Hematopoietic multipotent progenitor cell treated with erythropoietin and hydrocortisone succinate and interleukin-3 and kit ligand, for 4 days (in vitro differentiated cells): ENCODE measurements around the gene KCNF1.

ENCODE experiments used
- DNase-seq: peaks from one replicate; pipeline ENCODE4 v3.0.0-alpha.2; 2015

The KCNF1 gene

GRCh38 chr2:10921525-10921924 is 9.8 kb downstream of the KCNF1 start:
- DNase-seq, result no peak

DNA sequence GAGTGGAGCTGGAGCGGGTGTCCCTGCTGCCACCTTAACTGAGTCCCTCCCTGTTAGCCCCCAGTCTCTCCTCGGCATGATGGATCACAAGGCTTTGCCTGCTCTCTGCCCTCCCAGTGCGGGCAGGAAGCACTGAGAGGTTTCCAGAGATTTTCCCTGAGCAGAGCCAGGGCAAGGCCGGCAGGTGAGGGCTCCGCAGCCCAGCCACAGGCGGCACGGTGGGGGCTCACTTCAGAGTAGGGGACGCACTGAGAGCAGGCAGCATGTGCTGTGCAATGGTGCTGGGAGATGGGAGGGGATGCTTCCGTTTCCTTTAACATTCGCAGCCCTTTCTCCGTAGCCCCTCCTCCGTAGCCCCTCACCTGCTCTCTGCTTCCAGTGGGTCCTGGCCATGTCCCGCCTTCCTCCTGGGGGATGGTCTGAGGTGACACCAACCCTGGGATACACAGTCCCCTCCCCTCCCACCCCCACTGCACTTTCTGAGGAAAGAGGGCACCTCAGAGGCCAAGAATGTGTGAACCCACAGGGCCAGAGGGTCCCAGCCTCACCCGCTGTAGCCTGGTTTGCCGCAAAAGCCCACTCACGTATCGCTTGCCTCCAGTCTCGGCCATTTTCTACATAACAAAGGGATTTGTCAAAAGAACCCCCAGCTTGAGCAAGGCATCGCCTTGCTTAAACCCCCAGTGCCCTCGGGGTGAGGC is 10.7 kb downstream of the KCNF1 start:
- no peak for DNase-seq

DNA sequence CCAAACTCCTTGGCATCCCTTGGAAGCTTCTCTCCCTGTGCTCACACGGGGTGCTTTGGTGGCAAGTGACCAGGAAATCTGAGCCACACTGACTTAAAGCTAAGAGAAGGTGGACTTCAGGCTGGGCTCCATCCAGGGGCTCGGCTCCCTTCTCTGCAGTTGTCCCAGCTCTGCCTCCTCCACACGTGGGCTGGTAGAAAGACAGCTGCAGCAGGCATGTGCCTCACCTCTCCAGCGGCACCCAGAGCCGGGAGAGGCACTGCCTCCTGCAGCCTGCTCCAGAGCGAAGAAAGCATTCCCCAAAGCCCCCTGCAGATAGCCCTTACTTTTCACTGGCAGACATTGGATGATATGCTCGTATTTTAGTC is 11.3 kb downstream of the KCNF1 start:
- DNase-seq, result no peak

DNA sequence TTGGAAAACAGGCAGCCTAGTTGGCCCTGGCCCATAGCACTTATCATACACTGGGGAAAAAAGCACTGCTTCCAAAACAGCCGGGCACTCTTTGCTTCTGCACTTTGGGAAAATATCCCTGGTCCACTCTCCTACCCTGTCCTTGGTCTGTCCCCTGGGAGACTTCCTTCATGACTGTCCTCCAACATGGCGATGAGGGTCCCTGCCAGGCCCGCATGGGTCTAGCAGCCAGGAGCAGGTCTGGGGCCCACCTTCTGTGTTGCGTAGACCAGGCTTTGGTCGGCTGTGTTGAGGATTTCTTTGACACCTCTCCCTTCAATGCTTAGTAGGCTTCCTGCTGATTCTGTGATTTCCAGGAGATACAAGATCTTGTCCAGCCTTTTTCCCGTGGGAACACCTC is 12.2 kb downstream of the KCNF1 start:
- no peak for DNase-seq

DNA sequence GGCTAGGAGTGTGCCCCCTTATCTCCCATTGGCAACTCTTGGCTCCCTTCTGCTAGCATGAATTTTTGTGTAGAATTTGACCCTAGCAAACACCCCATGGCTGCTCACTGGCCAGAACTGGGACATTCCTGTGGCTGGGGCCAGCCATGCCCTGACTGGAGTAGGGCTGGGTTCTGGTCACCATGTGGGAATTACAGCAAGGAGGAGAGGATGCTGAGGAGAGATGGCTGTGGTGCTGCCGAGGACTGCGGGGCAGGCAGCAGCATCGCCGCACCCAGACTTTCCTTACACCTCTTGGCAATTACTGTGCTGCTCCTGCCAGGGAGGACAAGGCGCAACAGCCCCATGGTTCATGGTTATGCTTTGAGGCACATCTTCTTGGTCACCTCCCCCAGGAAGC is 12.7 kb downstream of the KCNF1 start:
- DNase-seq, result no peak

DNA sequence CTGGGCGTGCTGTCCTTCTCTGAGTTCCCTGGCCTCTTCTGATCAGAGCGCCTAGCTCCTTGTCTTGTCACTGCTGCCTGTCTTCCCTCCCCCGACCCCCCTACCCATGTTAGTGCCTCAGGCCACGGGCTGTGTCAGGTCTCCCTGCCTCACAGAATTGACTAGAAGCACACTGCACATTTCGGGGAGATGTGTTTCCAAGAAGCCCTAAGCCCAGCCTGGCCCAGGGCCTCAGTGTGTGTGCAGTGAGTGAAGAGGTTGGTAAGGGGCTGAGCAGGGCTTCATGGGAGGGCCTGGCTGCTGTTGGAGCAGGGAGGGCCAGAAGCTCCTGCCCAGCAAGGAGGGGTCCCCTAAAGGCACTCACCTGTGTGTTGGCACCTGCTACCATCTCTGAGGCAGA is 13.1 kb downstream of the KCNF1 start:
- DNase-seq, result no peak

DNA sequence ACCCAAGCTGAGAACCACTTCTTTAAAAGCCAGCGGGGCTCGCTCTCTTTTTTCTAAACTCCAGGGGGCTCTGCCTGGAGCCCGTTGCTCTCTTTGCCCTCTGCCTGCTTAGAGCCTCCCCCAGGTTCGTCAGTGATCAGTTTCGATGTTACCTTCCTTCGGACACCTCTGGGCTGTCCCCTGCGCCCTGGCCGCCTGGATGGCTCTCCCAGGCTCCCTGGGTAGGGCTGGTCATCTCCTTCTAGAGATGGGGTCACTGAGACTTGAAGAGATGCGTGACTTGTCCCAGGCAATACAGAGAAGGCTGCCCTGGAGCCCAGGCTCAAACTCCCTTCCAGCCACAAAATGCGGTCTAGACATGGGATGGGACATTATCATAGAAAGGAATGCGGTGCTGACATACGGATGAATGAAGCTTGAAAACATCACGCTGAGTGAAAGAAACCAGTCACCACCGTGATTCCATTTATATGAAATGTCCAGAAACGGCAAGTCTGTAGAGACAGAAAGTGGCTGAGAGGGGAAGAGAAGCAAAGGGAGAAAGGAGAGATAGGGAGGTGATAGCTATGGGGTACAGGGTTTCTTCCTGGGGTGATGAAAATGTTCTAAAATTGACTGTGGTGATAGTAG is 14.6 kb downstream of the KCNF1 start:
- no peak for DNase-seq

DNA sequence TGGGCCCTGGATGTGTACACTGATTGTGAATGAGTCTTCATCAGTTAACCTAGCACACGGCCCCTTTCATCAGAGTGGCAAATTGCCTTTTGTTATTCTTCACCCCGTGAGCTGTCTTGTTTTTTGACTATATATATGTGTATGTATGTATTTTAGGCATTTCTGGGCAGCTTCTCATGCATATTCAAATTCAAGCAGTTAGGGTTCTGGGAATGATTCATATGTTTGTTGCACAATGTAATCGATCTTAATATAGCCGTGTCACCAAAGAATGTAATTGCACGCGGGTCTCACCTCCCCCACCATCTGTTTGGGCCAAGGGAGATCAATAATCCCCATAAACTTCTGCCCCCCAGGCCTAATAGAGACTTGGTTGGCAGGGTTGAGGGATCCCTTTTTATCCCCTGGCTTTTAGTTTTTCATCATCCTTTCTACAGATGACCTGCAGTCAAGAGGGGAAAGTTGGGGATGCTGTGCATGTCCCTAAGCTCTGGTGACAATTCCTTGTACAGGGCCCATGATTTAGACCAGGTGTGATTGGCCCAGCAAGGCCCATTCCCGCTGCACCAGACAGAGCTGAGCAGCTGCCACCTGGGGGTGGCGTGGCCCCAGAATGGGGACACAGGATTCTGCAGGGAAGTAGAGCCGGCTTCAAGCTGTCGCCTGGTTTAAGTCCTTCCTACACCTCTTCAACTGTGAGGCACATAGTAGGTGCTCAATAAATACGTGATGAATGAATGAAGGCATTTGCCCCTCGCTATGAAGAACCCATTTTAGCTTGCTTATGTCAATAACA is 19.2 kb downstream of the KCNF1 start:
- DNase-seq, result no peak

DNA sequence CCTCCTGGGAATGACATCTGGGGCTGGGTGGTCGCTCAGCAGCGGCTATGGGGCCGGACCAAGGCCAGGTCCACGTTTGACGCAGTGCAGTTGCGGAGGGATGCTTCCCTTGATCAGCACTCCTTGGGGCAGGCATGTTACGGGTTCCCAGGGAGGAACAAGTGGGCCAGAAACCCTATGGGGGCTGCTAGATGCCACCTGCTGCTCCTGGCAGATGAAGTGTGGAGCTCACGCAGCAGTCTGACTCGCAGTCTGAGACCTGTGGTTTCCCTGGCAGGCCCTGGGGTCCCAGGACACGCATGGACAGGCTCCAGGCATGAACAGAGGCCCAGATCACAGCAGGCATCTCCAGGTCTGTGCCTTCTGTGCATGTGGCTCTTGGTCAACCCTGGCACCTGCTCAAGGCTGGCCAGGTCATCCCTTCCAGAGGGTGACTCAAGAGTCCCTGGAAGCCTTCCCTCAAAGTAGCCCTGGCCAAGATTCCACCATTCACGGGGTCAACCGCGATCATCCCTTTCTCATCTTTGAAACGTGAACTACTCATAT is 20.0 kb downstream of the KCNF1 start:
- no peak for DNase-seq

DNA sequence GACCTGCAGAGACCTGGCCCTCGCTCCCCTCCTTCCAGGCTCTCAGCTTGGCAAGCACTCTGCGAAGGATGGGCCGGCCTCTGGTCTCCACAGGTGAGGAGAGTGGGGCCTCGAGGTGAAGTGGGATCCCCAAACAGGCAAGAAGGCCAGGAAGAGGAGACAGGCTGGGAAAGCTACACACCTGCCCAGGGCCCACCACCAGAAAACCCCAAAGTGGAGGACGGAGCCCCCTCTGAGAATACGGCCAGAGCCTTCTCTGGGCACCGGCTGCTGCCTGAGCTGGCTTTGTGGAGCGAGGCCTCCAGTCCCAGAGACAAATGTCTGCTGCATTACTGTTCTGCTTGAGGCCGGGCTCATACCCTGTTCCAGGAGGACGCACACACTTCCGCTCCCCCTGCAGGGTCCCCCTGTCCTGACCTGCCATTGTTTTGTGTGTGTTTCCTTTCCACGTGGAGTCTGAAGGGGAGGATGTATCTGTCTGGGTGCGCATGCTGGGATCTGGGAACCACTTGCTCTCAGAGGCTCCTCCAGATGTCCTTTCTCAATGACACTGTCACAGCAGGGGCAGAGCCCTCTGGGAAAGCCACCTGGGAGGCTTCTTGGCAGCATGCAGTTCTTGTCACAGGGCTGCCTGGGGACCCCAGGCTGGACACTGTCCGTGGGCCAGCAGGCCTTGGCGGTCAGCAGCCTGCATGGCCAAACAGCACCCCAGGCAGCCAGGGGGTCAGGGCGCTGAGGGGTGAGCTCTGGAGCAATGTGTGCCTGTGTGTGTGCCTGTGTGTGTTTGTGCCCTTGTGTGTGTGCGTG is 20.8 kb downstream of the KCNF1 start:
- DNase-seq, result no peak

- DNase-seq, result no peak
Observed at GRCh38 chr2:10933700-10934225, 22.0 kb downstream of the KCNF1 start.

- no peak for DNase-seq
Observed at GRCh38 chr2:10934308-10934978, 22.7 kb downstream of the KCNF1 start.

GRCh38 chr2:10934979-10935350 is 23.2 kb downstream of the KCNF1 start:
- no peak for DNase-seq

DNA sequence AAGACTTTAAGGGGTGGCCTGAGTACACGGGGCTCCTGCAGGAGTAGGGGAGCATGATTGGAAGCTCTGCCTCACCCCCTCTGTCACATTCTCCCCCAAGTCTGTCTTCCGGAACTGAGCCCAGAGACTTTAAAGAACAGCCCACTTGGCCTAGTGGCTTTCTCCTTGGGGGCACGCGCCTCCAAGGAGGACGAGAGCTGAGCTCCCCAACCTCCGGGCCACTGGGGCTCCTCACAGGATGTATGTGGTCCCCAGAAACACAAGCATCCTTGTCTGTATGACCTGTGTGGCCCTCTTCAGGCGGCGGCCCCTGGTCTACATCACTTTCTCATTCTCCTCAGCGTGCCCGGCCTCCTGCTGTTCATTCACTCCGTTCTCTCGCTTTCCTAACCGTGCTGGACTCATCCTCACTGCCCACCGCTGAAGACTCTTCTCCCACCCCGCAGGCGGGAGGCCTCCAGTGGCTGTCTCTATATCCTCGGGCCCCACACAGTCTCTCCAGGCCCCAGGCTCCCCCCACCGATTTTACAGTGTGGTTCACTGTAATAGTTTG is 23.7 kb downstream of the KCNF1 start:
- no peak for DNase-seq

DNA sequence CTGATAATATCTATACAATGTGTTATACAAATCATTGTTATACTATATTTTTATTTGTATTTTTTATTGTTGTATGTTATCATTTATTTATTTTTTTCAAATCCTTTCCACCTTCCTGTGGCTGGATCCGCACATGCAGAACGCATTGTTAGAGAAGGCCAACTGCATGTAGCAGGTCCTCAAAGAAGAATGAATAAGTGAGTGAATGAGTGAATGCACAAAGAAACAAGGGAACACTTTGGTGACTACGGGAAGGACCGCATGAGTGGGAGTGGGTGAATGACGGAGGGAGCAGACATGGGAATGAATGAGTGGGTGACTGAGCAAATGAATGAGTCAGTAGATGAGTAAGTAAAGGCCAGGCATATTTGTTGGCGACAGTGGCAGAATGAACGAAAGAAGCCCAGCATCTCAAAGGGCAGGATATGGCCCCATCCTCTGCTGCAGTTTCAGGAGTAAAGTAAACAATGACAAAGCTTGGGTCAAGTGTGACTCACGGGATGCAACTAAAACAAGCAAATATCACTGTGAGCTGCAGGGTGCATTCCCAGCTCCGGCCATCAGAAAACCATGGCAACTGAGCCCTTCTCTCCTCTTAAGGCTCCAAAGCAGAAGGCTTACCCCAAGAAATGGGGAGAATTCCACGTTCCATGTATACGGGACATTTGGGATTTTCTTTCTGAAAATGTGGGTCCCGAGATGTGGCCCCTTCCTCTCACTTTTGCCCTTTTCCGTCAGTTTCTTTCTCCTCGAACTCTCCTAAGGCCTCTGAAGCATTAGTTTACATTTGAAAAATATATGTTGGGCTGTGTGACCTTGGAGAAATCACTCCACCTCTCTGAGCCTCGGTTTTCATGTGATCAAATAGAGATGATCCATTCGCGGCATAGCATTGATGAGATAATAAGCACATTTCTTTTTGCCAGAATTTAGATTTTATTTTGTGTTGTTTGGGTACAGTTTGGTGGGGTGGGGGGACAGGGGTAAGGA is 24.5 kb downstream of the KCNF1 start:
- no peak for DNase-seq

GRCh38 chr2:10939058-10939457 is 27.3 kb downstream of the KCNF1 start:
- no peak for DNase-seq

DNA sequence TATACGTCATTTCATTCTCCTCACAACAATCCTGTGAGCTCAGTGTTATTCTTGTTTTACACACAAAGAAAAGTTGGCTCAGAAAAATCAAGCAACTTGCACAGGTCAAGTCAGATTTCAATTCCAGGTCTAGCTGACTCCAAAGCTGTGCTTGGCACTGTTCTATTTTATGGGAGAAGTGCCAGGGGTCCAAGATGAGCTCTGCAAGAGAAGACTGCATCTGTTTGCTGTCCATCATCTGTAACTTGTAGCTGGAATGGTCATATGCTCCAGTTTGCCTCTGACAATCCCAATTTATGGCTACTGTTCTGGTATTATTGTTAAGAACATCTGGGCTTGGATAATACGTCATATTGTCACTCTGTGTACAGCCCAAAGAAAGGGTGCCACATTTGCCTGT is 28.9 kb downstream of the KCNF1 start:
- no peak for DNase-seq

GRCh38 chr2:10941383-10941782 is 29.6 kb downstream of the KCNF1 start:
- DNase-seq, result no peak

DNA sequence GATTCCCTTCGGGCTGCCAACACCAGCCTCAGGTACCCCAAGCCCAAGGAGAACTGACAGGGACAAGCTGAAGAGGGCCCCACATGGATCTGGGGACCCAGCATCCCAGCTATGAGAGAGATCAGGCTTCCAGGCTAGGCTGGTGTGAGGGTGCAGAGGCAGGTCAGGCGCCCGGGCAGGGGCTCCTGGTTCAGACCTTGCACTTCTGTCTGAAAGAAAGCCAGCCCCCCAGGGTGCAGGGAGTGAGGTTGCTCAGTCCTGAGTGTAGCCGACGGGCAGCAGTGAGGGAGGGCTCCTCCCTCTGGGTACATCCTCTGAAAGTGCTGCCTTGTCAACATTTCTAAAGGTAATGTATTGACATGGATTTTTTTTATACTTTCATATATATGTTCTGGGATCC is 33.1 kb downstream of the KCNF1 start:
- no peak for DNase-seq

DNA sequence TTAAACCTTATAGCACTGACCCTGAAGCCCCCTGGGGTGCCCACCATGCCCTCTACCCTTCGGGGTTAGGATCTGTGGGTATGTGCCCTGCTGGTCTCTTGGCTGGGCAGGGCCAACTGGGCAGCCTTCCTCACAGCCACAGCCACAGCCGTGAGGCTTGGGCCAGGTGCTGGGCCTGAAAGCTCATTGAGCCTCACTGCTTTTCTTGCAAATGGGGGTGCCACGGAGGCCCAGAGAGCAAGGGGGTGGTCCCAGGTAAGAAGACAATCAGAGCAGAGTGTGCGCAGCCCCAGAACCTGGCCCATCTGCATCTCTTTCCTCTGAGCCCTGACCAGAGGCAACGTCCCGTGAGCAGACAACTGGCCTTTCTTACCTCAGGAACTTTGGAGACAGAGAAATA is 34.7 kb downstream of the KCNF1 start:
- no peak for DNase-seq

DNA sequence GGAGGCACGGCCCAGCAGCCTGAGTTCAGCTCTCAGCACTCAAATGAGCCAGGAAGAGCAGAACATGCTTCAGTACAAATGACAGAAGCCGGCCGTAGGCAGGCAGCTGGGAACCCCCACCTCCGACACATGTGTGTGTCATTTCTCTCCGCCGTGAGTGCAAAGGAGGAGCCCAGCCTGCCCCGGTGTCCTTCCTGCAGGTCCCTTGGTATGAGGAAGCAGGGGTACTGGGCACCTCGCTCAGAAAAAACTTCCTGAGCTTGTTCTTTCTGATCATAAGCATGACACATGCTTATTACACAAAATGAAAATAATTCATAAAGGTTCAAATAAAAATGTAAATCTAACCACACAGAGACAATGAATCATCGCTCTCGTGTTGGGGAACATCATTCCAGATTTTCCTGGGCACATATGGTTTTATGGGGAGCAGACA is 35.3 kb downstream of the KCNF1 start:
- peak; percentile 3 for DNase-seq
